Activated naive CD4-positive, alpha-beta T cell treated with anti-CD3 and anti-CD28 coated beads, Interleukin-2, amount 50 U/mL, for 72 hours (primary cell): ENCODE results near the gene RUNX1. TPM values are rescaled to one million over a fixed set of nuclear protein-coding genes. Genes with fewer than 3 reads are reported as not detected.

Experiments
- ATAC-seq, 2 donors: fragments of 150-1000 bp; cut with Tn5 transposase; 2 replicates each; pipeline ENCODE4 v1.10.0; 2021; ENCODE audit warnings: mild to moderate bottlenecking in 2 of 2, moderate library complexity in 2 of 2
- DNase-seq, 2 donors: peaks; one replicate each; pipeline ENCODE4 v3.0.0; 2021 to 2022; ENCODE audit warnings: low spot score in 2 of 2
- H3K27ac Mint-ChIP-seq, 2 donors: one replicate each; pipeline ENCODE4 v1.8.0; 2022; ENCODE audit warnings: mild to moderate bottlenecking in 2 of 2, mixed read lengths in 2 of 2
- H3K36me3 Mint-ChIP-seq, 2 donors: one replicate each; pipeline ENCODE4 v1.8.0; 2022; ENCODE audit warnings: mixed read lengths in 2 of 2
- H3K9me3 Mint-ChIP-seq, 2 donors: one replicate each; pipeline ENCODE4 v1.8.0; 2022; ENCODE audit warnings: mixed read lengths in 2 of 2
- total RNA-seq, 2 donors: library from RNA; stranded (reverse); gene quantifications; one replicate each; pipeline ENCODE4 v1.2.3, GENCODE V29; 2022

RUNX1 gene
- total RNA-seq = 10 to 100 TPM; 44.9 to 80.4 TPM

GRCh38 chr21:35048706-35049617 is at the start of gene RUNX1:
TSS of gene RUNX1 (minus strand) at chr21:35049302.
- H3K9me3 Mint-ChIP-seq = no peaks in the 10 kb centered on the region
- H3K27ac Mint-ChIP-seq = peak within 1 kb of the TSS; percentile 99
- H3K36me3 Mint-ChIP-seq = peaks cover 0 to 16% of the 10 kb centered on the region in 2 donors
- ATAC-seq (peak; percentile 57 to 73), DNase-seq (peak; percentile 65 to 89)

- H3K27ac Mint-ChIP-seq = peak overlapping the region; percentile 18 to 81
- DNase-seq (no peak), ATAC-seq (peak in 1 of 2 donors; percentile 2)
Observed at GRCh38 chr21:35097525-35097924, 48.4 kb upstream of the RUNX1 start.

GRCh38 chr21:35096959-35097358 is 47.9 kb upstream of the RUNX1 start:
- ATAC-seq = peak; percentile 89 to 91
- peak in 1 of 2 donors; percentile 24 for DNase-seq
- H3K9me3 Mint-ChIP-seq = peaks cover 0 to 19% of the 10 kb centered on the region in 2 donors

More at GRCh38 chr21:35097525-35097924, 48.4 kb upstream of the RUNX1 start:
- Mint-ChIP-seq H3K36me3 (peaks cover 0 to 21% of the 10 kb centered on the region in 2 donors), H3K9me3 (peaks cover 0 to 18% of the 10 kb centered on the region in 2 donors)

GRCh38 chr21:35095859-35096291 is 46.8 kb upstream of the RUNX1 start:
- ATAC-seq (peak; percentile 25 to 59), DNase-seq (no peak)
- Mint-ChIP-seq H3K9me3 (peaks cover 3 to 27% of the 10 kb centered on the region in 2 donors), H3K36me3 (peaks cover 4 to 35% of the 10 kb centered on the region in 2 donors), H3K27ac (peak overlapping the region; percentile 21 to 91)

More at GRCh38 chr21:35096959-35097358, 47.9 kb upstream of the RUNX1 start:
- Mint-ChIP-seq H3K36me3 (peaks cover 0 to 25% of the 10 kb centered on the region in 2 donors), H3K27ac (peak overlapping the region; percentile 81 to 91)

GRCh38 chr21:35093514-35093913 is 44.4 kb upstream of the RUNX1 start:
- ATAC-seq = no peak
- Mint-ChIP-seq H3K9me3 (peaks cover 5 to 30% of the 10 kb centered on the region in 2 donors), H3K27ac (no peak overlapping the region), H3K36me3 (peaks cover 7 to 48% of the 10 kb centered on the region in 2 donors)
- DNase-seq = no peak

- peaks cover 5 to 30% of the 10 kb centered on the region in 2 donors for H3K9me3 Mint-ChIP-seq
- no peak for DNase-seq
- no peak for ATAC-seq
- peaks cover 7 to 54% of the 10 kb centered on the region in 2 donors for H3K36me3 Mint-ChIP-seq
- H3K27ac Mint-ChIP-seq = no peak overlapping the region
Observed at GRCh38 chr21:35091496-35091895, 42.4 kb upstream of the RUNX1 start.

- DNase-seq = no peak
- no peak overlapping the region for H3K27ac Mint-ChIP-seq
- H3K36me3 Mint-ChIP-seq = peaks cover 7 to 54% of the 10 kb centered on the region in 2 donors
- no peak for ATAC-seq
- H3K9me3 Mint-ChIP-seq = peaks cover 5 to 30% of the 10 kb centered on the region in 2 donors
Observed at GRCh38 chr21:35090403-35090802, 41.3 kb upstream of the RUNX1 start.

GRCh38 chr21:35088319-35088771 is 39.2 kb upstream of the RUNX1 start:
- Mint-ChIP-seq H3K9me3 (peaks cover 13 to 26% of the 10 kb centered on the region in 2 donors), H3K36me3 (peaks cover 7 to 45% of the 10 kb centered on the region in 2 donors), H3K27ac (peak overlapping the region; percentile 64 to 83)
- peak; percentile 95 for ATAC-seq
- peak in 1 of 2 donors; percentile 20 for DNase-seq

- ATAC-seq (no peak), DNase-seq (no peak)
- peaks cover 13 to 27% of the 10 kb centered on the region in 2 donors for H3K9me3 Mint-ChIP-seq
- peaks cover 7 to 49% of the 10 kb centered on the region in 2 donors for H3K36me3 Mint-ChIP-seq
- H3K27ac Mint-ChIP-seq = peak overlapping the region in 1 of 2 donors; percentile 72
Observed at GRCh38 chr21:35086357-35086756, 37.3 kb upstream of the RUNX1 start.

- Mint-ChIP-seq H3K36me3 (peaks cover 0 to 34% of the 10 kb centered on the region in 2 donors), H3K9me3 (peaks cover 8 to 19% of the 10 kb centered on the region in 2 donors), H3K27ac (no peak overlapping the region)
- DNase-seq (no peak), ATAC-seq (no peak)
Observed at GRCh38 chr21:35084869-35085268, 35.8 kb upstream of the RUNX1 start.

GRCh38 chr21:35083246-35083645 is 34.1 kb upstream of the RUNX1 start:
- peaks cover 8 to 21% of the 10 kb centered on the region in 2 donors for H3K9me3 Mint-ChIP-seq

GRCh38 chr21:35081861-35082260 is 32.8 kb upstream of the RUNX1 start:
- Mint-ChIP-seq H3K9me3 (peaks cover 8 to 24% of the 10 kb centered on the region in 2 donors), H3K36me3 (peaks cover 0 to 24% of the 10 kb centered on the region in 2 donors), H3K27ac (no peak overlapping the region)
- ATAC-seq (no peak), DNase-seq (no peak)

More at GRCh38 chr21:35083246-35083645, 34.1 kb upstream of the RUNX1 start:
- peaks cover 0 to 31% of the 10 kb centered on the region in 2 donors for H3K36me3 Mint-ChIP-seq
- DNase-seq (no peak), ATAC-seq (no peak)
- no peak overlapping the region for H3K27ac Mint-ChIP-seq

- no peak overlapping the region for H3K27ac Mint-ChIP-seq
- H3K9me3 Mint-ChIP-seq = peaks cover 9 to 19% of the 10 kb centered on the region in 2 donors
- DNase-seq (no peak), ATAC-seq (no peak)
- peaks cover 2 to 21% of the 10 kb centered on the region in 2 donors for H3K36me3 Mint-ChIP-seq
Observed at GRCh38 chr21:35079181-35079580, 30.1 kb upstream of the RUNX1 start.

- H3K36me3 Mint-ChIP-seq = peaks cover 7 to 24% of the 10 kb centered on the region in 2 donors
- H3K27ac Mint-ChIP-seq = no peak overlapping the region
- H3K9me3 Mint-ChIP-seq = peaks cover 7 to 18% of the 10 kb centered on the region in 2 donors
- no peak for DNase-seq
- ATAC-seq = peak; percentile 43 to 63
Observed at GRCh38 chr21:35077975-35078374, 28.9 kb upstream of the RUNX1 start.

GRCh38 chr21:35077466-35077865 is 28.4 kb upstream of the RUNX1 start:
- H3K36me3 Mint-ChIP-seq = peaks cover 7 to 20% of the 10 kb centered on the region in 2 donors
- ATAC-seq (no peak), DNase-seq (no peak)
- no peak overlapping the region for H3K27ac Mint-ChIP-seq
- peaks cover 7 to 17% of the 10 kb centered on the region in 2 donors for H3K9me3 Mint-ChIP-seq

GRCh38 chr21:35075546-35075945 is 26.4 kb upstream of the RUNX1 start:
- ATAC-seq (peak; percentile 34 to 77), DNase-seq (no peak)
- H3K27ac Mint-ChIP-seq = no peak overlapping the region
- H3K36me3 Mint-ChIP-seq = peaks cover 7 to 16% of the 10 kb centered on the region in 2 donors
- H3K9me3 Mint-ChIP-seq = peaks cover 7 to 13% of the 10 kb centered on the region in 2 donors

GRCh38 chr21:35072960-35073359 is 23.9 kb upstream of the RUNX1 start:
- peaks cover 7 to 12% of the 10 kb centered on the region in 2 donors for H3K9me3 Mint-ChIP-seq
- DNase-seq (no peak), ATAC-seq (no peak)
- no peak overlapping the region for H3K27ac Mint-ChIP-seq
- H3K36me3 Mint-ChIP-seq = peaks cover 7 to 16% of the 10 kb centered on the region in 2 donors
